ENCODE results near the gene LHPP.

Gene LHPP

DNA sequence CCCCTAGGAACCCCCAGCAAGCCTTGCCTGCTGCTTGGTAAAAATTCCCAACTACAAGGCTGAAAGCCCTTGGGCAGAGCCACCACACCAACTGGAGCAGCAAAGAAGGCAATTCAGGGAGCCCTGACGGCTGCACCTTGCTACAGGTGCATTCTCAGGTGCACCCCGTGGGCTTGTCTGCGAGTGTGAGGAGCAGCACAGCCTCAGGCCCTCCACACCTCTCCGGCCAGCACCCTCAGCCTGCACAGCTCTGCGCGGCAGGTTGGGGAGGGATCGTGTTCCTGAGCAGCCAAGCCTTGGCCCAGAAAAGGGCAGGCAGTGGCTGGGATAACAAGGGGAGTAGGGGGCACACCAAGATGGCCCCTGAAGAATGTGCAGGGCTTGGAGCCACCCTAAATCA lies 178.4 kb downstream of the LHPP start:
- Histone ChIP-seq H3K27ac (ENCODE audit: extremely low read depth, low read depth, low read length) (no peak overlapping the region), H3K9me3 (ENCODE audit: control insufficient read depth, insufficient read depth, low read depth, low read length) (no peaks in the 10 kb centered on the region), H3K36me3 (ENCODE audit: control insufficient read depth in 2 of 2, insufficient read depth in 1 of 2, low read length in 2 of 2) (peaks cover 0 to 6% of the 10 kb centered on the region in 2 experiments; a peak in 1 of 3 replicates), H3K4me1 (ENCODE audit: control insufficient read depth, insufficient read depth, low read length) (no peaks in the 10 kb centered on the region), H3K4me3 (ENCODE audit: low read depth, low read length) (no peak overlapping the region)
- CTCF ChIA-PET: no interaction called here
- POLR2A ChIA-PET: no interaction called here
- TF ChIP-seq, protein P1, sequence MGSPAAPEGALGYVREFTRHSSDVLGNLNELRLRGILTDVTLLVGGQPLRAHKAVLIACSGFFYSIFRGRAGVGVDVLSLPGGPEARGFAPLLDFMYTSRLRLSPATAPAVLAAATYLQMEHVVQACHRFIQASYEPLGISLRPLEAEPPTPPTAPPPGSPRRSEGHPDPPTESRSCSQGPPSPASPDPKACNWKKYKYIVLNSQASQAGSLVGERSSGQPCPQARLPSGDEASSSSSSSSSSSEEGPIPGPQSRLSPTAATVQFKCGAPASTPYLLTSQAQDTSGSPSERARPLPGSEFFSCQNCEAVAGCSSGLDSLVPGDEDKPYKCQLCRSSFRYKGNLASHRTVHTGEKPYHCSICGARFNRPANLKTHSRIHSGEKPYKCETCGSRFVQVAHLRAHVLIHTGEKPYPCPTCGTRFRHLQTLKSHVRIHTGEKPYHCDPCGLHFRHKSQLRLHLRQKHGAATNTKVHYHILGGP (tag by site-specific recombination; IDR thresholded peaks at IDR 0.05): no peak
- TF ChIP-seq ZNF654 (tag by site-specific recombination; IDR thresholded peaks at IDR 0.05; ENCODE audit: low read depth) (no peak), SP3 (tag by site-specific recombination; IDR thresholded peaks at IDR 0.05) (no peak), ZFP3 (tag by site-specific recombination; IDR thresholded peaks at IDR 0.05; ENCODE audit: low read depth) (no peak), ZNF664 (tag by site-specific recombination; IDR thresholded peaks at IDR 0.05) (no peak), ZNF184 (tag by site-specific recombination; IDR thresholded peaks at IDR 0.05) (no peak), ZBTB48 (tag by site-specific recombination; IDR thresholded peaks at IDR 0.05) (no peak), ZNF600 (tag by site-specific recombination; IDR thresholded peaks at IDR 0.05) (no peak), ZNF626 (tag by site-specific recombination; IDR thresholded peaks at IDR 0.05) (no peak), ZXDB (tag by site-specific recombination; IDR thresholded peaks at IDR 0.05) (no peak), ZNF248 (tag by site-specific recombination; IDR thresholded peaks at IDR 0.05) (no peak), ZNF621 (tag by site-specific recombination; IDR thresholded peaks at IDR 0.05) (no peak), ZNF785 (tag by site-specific recombination; IDR thresholded peaks at IDR 0.05) (no peak), ZNF239 (tag by site-specific recombination; IDR thresholded peaks at IDR 0.05) (no peak), ZNF585B (tag by site-specific recombination; IDR thresholded peaks at IDR 0.05) (no peak), ZNF660 (tag by site-specific recombination; IDR thresholded peaks at IDR 0.05) (no peak)

- H3K27ac ChIP-seq (ENCODE audit: extremely low read depth, low read depth, low read length): no peak overlapping the region
- no peaks in the 10 kb centered on the region for H3K4me1 ChIP-seq (ENCODE audit: control insufficient read depth, insufficient read depth, low read length)
- CTCF ChIA-PET: no interaction called here
- no peak for TF ChIP-seq ZEB2 (tag by site-specific recombination; IDR thresholded peaks at IDR 0.05)
- TF ChIP-seq ZFHX2 (tag by site-specific recombination; conservative IDR thresholded peaks at IDR 0.05): 0 out of 2 replicates have a peak, but pooled peaks have one; percentile 10
- POLR2A ChIA-PET: no interaction called here
- peaks cover 0 to 6% of the 10 kb centered on the region in 2 experiments; a peak in 1 of 3 replicates for H3K36me3 ChIP-seq (ENCODE audit: control insufficient read depth in 2 of 2, insufficient read depth in 1 of 2, low read length in 2 of 2)
- H3K4me3 ChIP-seq (ENCODE audit: low read depth, low read length): no peak overlapping the region
- H3K9me3 ChIP-seq (ENCODE audit: control insufficient read depth, insufficient read depth, low read depth, low read length): no peaks in the 10 kb centered on the region
Measured at GRCh38 chr10:124640538-124641231, 179.1 kb downstream of the LHPP start.

DNA sequence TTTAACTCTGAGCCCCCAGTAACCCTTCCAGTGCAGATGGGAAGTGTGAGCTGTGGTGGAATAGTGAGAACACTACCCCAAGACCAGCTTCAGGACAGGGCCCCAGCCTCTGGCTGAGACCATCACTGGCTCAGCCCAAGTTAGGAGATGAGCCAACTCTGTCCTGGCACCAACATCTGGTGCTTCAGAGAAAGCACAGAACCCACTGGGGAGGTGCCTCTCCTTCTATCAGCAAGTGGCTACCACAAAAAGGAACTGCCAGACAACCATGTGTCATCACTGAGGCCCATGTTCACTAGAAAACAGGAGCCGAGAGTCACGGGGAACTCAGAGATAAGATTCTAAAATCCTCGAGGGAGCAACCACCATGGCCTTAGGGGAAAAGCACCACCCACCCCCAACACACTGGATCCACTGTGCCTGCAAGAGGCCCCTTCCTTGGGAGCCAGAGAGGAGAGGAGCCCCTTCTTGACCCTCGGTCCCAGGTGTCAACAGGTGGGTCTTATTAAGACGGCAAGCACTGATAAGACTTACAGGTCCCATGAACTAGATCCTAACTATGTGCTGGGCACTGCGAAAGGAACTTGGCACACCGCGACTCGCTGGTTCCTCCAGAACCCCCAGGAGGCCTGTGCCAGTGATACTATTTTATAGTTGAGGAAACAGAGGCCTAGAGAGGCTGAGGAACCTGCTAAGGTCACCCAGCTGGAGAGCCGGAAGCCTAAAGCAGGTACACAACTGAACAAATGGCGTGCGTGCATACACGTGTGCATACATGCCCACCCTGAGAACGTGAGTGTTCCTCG lies 179.9 kb downstream of the LHPP start:
- Histone ChIP-seq H3K4me1 (ENCODE audit: control insufficient read depth, insufficient read depth, low read length) (no peaks in the 10 kb centered on the region), H3K36me3 (ENCODE audit: control insufficient read depth in 2 of 2, insufficient read depth in 1 of 2, low read length in 2 of 2) (peaks cover 0 to 6% of the 10 kb centered on the region in 2 experiments; a peak in 1 of 3 replicates), H3K9me3 (ENCODE audit: control insufficient read depth, insufficient read depth, low read depth, low read length) (no peaks in the 10 kb centered on the region), H3K4me3 (ENCODE audit: low read depth, low read length) (no peak overlapping the region), H3K27ac (ENCODE audit: extremely low read depth, low read depth, low read length) (no peak overlapping the region)
- ChIA-PET CTCF (no interaction called here), POLR2A (no interaction called here)
- TF ChIP-seq ZBTB26 (tag by site-specific recombination; optimal IDR thresholded peaks at IDR 0.05): no peak
- TF ChIP-seq, protein P2, sequence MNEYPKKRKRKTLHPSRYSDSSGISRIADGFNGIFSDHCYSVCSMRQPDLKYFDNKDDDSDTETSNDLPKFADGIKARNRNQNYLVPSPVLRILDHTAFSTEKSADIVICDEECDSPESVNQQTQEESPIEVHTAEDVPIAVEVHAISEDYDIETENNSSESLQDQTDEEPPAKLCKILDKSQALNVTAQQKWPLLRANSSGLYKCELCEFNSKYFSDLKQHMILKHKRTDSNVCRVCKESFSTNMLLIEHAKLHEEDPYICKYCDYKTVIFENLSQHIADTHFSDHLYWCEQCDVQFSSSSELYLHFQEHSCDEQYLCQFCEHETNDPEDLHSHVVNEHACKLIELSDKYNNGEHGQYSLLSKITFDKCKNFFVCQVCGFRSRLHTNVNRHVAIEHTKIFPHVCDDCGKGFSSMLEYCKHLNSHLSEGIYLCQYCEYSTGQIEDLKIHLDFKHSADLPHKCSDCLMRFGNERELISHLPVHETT (tag by site-specific recombination; IDR thresholded peaks at IDR 0.05): no peak
- no peak for TF ChIP-seq ZNF48 (tag by site-specific recombination; IDR thresholded peaks at IDR 0.05)
- peak; percentile 81 for TF ChIP-seq SCRT2 (tag by site-specific recombination; IDR thresholded peaks at IDR 0.05)
- no peak for TF ChIP-seq ZNF488 (tag by site-specific recombination; IDR thresholded peaks at IDR 0.05)
- TF ChIP-seq CTCF (tag by site-specific recombination; IDR thresholded peaks at IDR 0.05): no peak
- TF ChIP-seq ZNF324 (tag by site-specific recombination; IDR thresholded peaks at IDR 0.05): no peak
- no peak for TF ChIP-seq ZNF184 (tag by site-specific recombination; IDR thresholded peaks at IDR 0.05)
